ENCODE results near the gene CTNS.

CTNS gene

GRCh38 chr17:3681057-3681456 lies 44.5 kb downstream of the CTNS start:
- TF ChIP-seq CTCF (IDR thresholded peaks at IDR 0.05; ENCODE audit: control insufficient read depth, insufficient read depth, low read depth, low read length, missing control alignments): no peak
- no peak for DNase-seq (ENCODE audit: low read depth)
- H3K4me3 ChIP-seq (ENCODE audit: control insufficient read depth, low read depth, low read length): no peak overlapping the region

- DNase-seq (ENCODE audit: low read depth): no peak
- no peak overlapping the region for H3K4me3 ChIP-seq (ENCODE audit: control insufficient read depth, low read depth, low read length)
- no peak for TF ChIP-seq CTCF (IDR thresholded peaks at IDR 0.05; ENCODE audit: control insufficient read depth, insufficient read depth, low read depth, low read length, missing control alignments)
Measured at GRCh38 chr17:3681565-3681964, 45.0 kb downstream of the CTNS start.

- TF ChIP-seq CTCF (IDR thresholded peaks at IDR 0.05; ENCODE audit: control insufficient read depth, insufficient read depth, low read depth, low read length, missing control alignments): no peak
- DNase-seq (ENCODE audit: low read depth): no peak
- no peak overlapping the region for H3K4me3 ChIP-seq (ENCODE audit: control insufficient read depth, low read depth, low read length)
Measured at GRCh38 chr17:3682033-3682432, 45.5 kb downstream of the CTNS start.

GRCh38 chr17:3683054-3683511 lies 46.5 kb downstream of the CTNS start:
- peak; percentile 96 for TF ChIP-seq CTCF (IDR thresholded peaks at IDR 0.05; ENCODE audit: control insufficient read depth, insufficient read depth, low read depth, low read length, missing control alignments)
- no peak for DNase-seq (ENCODE audit: low read depth)
- no peak overlapping the region for H3K4me3 ChIP-seq (ENCODE audit: control insufficient read depth, low read depth, low read length)

GRCh38 chr17:3685174-3685573 lies 48.6 kb downstream of the CTNS start:
- no peak overlapping the region for H3K4me3 ChIP-seq (ENCODE audit: control insufficient read depth, low read depth, low read length)
- no peak for TF ChIP-seq CTCF (IDR thresholded peaks at IDR 0.05; ENCODE audit: control insufficient read depth, insufficient read depth, low read depth, low read length, missing control alignments)
- DNase-seq (ENCODE audit: low read depth): no peak

GRCh38 chr17:3688027-3688553 lies 51.5 kb downstream of the CTNS start:
- no peak overlapping the region for H3K4me3 ChIP-seq (ENCODE audit: control insufficient read depth, low read depth, low read length)
- no peak for TF ChIP-seq CTCF (IDR thresholded peaks at IDR 0.05; ENCODE audit: control insufficient read depth, insufficient read depth, low read depth, low read length, missing control alignments)
- DNase-seq (ENCODE audit: low read depth): no peak

GRCh38 chr17:3688852-3689261 lies 52.3 kb downstream of the CTNS start:
- DNase-seq (ENCODE audit: low read depth): no peak
- no peak overlapping the region for H3K4me3 ChIP-seq (ENCODE audit: control insufficient read depth, low read depth, low read length)
- no peak for TF ChIP-seq CTCF (IDR thresholded peaks at IDR 0.05; ENCODE audit: control insufficient read depth, insufficient read depth, low read depth, low read length, missing control alignments)
